GM21737 (cell line): ENCODE measurements around the gene EXOC1.
"Not testable (repeated sequence)": the region's sequence is repeated elsewhere in the genome, so short reads cannot be mapped to it uniquely, and the experiment has no call there.

Experiments used
- ATAC-seq: cut with Tn5 transposase; IDR thresholded peaks from one replicate; pipeline ENCODE4 v1.9.1; 2021; ENCODE audit warnings: mild to moderate bottlenecking, moderate library complexity; ENCODE audit not compliant: unreplicated experiment

EXOC1 gene, protein sequence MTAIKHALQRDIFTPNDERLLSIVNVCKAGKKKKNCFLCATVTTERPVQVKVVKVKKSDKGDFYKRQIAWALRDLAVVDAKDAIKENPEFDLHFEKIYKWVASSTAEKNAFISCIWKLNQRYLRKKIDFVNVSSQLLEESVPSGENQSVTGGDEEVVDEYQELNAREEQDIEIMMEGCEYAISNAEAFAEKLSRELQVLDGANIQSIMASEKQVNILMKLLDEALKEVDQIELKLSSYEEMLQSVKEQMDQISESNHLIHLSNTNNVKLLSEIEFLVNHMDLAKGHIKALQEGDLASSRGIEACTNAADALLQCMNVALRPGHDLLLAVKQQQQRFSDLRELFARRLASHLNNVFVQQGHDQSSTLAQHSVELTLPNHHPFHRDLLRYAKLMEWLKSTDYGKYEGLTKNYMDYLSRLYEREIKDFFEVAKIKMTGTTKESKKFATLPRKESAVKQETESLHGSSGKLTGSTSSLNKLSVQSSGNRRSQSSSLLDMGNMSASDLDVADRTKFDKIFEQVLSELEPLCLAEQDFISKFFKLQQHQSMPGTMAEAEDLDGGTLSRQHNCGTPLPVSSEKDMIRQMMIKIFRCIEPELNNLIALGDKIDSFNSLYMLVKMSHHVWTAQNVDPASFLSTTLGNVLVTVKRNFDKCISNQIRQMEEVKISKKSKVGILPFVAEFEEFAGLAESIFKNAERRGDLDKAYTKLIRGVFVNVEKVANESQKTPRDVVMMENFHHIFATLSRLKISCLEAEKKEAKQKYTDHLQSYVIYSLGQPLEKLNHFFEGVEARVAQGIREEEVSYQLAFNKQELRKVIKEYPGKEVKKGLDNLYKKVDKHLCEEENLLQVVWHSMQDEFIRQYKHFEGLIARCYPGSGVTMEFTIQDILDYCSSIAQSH

DNA sequence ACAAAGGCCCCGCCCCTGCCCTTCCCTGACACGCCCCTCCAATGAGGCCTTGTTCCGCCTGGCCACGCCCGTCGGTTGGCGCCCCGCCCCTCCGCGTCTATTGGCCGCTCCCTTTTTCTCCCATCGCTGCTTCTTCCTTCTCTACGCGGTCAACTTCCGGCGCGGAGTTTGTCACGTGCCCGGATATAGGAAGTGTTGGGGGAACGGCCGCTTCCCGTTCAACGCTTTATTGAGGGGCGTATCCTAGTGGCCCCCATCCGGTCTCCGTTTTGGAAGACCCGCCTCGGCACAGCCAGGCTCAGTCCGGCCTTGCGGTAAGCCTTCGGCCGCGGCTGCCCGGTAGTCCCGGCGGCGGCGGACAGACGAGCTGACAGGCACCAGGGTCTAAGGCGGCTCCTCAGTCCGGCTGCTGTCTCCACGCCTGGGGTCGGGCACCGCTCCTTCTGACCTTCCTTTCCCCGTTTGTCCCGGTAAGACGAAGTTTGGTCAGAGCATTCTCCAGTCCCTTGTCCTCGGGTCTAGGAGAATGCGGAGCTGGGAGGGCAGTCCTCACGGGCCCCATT lies at the start of gene EXOC1:
Gene EXOC1 (plus strand): TSS at position 165 of the 563 bp plus-strand sequence. CDS start 4,676 bp downstream, outside the sequence.
- ATAC-seq = peak; percentile 99

DNA sequence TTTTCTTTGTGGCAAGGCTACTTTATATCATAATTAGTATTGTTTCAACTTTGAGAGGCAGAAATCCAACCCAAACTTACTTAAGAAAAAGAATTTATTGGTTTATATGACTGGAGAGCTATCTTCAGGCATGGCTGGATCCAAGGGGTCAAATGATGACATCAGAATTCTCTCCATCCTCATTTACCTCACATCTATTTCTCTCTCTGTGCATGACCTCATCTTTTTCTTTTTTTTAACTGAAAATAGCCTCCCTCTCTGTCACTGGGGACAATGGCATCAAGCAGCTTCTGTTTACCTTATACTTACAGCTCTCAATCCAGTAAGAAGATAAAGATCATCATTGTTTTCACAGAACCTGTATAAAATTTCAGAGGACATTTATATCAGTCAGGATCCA lies 45.9 kb upstream of the EXOC1 start:
- no peak for ATAC-seq

- ATAC-seq = no peak
Observed at GRCh38 chr4:55808186-55808585, 45.3 kb upstream of the EXOC1 start.

- ATAC-seq = no peak
Observed at GRCh38 chr4:55808632-55809031, 44.8 kb upstream of the EXOC1 start.

GRCh38 chr4:55817691-55818090 lies 35.8 kb upstream of the EXOC1 start:
- ATAC-seq = no peak

DNA sequence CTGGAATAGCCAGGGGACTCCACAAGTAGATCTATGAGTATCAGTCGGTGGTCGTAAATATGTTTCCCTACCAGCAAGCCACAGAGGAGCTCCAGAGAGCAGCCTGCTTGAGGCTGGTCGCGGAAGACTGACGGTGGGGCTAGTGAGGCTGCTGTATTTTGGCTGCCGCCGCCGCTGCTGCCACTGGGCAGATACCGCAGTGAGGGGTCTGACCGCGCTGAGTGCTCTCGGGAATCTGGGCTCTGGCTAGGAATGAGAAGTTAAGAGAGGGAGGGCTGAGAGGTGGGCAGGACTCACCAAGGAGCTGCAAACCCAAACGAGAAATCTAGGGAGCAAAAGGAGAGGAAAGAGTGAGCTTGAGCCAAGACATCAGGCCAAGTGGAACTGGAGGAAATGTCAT lies 33.8 kb upstream of the EXOC1 start, which contains the start of gene EXOC1L:
Gene EXOC1L (plus strand): TSS at position 157 of the 400 bp plus-strand sequence. CDS start 237 bp downstream, at position 394.
- no peak for ATAC-seq

- ATAC-seq = no peak
Observed at GRCh38 chr4:55820279-55820678, 33.2 kb upstream of the EXOC1 start.

DNA sequence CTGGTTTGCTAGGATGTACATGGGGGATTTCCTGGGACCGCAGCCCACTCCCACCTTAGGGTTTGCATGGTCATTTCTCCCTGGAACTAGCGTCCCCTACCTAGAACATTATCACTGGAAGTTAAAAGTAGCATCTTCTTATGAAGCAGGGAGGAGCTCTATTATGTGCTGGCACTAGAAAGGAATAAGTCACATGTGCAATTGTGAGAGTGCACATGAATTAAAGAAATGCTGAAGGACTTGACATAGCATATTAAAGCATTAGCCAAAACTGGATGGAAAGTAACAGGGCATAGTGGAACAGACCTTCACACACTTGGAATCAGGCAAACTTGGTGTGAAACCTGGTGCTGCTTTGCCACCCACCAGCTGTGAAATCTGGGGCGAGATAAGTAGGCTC lies 31.1 kb upstream of the EXOC1 start:
- no peak for ATAC-seq

DNA sequence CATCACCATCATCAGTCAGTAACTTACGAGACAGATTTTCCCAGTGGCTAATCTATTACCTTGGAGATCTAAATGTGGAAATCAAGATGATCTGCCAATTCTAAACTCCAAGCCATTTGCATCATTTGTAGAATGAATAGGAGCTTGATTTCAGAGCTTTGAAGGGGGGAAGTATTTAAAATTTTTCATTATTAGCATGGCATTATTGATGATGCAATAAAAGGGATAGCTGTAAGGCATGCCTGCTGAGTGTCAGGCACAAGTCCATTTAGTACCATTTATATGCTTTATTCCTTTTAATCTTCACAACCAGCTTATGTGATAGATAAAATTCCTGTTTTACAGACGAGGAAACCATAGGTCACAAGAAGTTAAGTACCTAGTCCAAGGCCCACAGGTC lies 28.6 kb upstream of the EXOC1 start:
- ATAC-seq = no peak

- ATAC-seq = no peak
Observed at GRCh38 chr4:55826986-55827385, 26.5 kb upstream of the EXOC1 start.

DNA sequence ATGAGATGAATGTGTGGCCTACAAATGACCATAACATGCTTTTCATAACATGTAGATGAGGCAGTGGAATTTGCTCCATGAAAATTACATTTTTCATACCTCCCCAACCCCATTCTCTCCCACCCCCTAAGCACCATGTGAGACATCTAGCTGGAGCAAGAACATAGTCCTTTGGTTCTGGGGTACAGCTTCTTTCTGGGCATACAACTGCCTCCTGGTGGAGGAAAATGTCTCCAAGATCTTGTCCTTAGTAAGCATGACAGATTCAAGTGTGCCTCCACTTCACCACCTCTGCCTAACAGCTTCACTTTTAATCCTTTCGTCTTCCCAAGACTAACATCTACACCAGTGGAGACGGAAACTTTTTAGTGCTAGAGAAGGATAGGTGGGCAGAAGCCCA lies 25.9 kb upstream of the EXOC1 start:
- ATAC-seq = no peak

GRCh38 chr4:55830048-55830447 lies 23.4 kb upstream of the EXOC1 start:
- no peak for ATAC-seq

DNA sequence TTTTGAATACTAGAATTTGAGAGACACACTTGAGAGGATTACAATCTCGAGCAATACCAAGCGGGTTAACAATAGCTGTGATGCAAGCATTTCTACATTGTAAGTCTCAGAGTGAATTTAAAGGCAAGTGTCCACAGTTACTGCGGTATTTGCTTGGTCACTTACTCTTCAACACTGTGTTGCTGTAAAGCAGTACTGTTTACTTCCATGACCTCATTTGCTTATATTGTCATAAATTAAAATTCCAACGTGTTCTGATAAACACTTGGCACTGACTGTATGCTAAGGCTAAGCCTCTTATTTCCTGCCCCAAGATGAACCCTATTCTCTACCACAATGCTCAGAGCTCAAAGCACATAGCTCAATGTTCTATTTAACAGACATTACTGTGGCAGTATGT lies 22.7 kb upstream of the EXOC1 start:
- no peak for ATAC-seq

- ATAC-seq = no peak
Observed at GRCh38 chr4:55834086-55834795, 19.2 kb upstream of the EXOC1 start.

DNA sequence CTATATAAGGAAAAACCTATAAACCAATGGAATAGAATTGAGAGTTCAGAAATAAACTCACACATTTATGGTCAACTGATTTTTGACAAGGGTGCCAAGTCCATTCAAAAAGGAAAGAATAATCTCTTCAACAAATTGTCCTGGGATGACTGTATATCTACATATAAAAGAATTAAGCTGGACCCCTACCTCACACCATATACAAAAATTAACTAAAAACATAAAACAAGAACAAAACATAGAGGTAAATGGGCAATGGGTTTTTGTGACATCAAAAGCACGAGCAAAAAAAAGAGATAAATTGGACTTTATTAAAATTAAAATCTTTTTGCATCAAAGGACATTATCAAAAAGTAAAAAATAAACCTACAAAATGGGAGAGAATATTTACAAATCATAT lies 15.5 kb upstream of the EXOC1 start:
- no peak for ATAC-seq

- ATAC-seq = no peak
Observed at GRCh38 chr4:55838356-55838755, 15.1 kb upstream of the EXOC1 start.

- no peak for ATAC-seq
Observed at GRCh38 chr4:55838952-55839351, 14.5 kb upstream of the EXOC1 start.

DNA sequence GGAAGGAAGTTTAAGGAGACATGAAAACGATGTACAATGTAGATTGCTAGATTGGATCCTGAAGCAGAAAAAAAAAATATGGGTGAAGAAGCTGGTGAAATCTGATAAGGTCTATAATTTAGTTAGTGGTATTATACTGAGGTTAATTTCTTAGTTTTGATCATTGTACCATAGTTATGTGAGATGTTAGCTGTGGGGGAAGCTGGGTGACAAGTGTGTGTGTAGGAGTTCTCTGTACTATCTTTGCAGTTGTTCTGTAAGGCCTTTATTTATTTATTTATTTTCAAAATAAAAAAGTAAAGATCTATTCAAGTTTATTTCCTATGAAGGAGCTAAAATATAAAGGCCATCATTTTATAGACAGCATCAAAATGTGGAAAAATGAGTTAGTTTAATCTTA lies 12.5 kb upstream of the EXOC1 start:
- no peak for ATAC-seq

- ATAC-seq = not testable (repeated sequence)
Observed at GRCh38 chr4:55841373-55842239, 11.8 kb upstream of the EXOC1 start.

GRCh38 chr4:55842312-55842711 lies 11.1 kb upstream of the EXOC1 start:
- ATAC-seq = not testable (repeated sequence)
